HT-29 (cell line): Measurements from ENCODE around the gene HEYL. TPM values are rescaled to one million over a fixed set of nuclear protein-coding genes. Genes with fewer than 3 reads are reported as not detected.
A peak's percentile ranks its signal among the peaks of the same experiment; 100 is the strongest.

Experiments
- DNase-seq: peaks from one replicate; pipeline ENCODE4 v3.0.0-alpha.2; 2015; ENCODE audit warnings: low spot score
- total RNA-seq: library from RNA; depleted of rRNA; stranded (reverse); fragments of >200 nt; shearing (Covaris generic); gene quantifications from 2 replicates; pipeline ENCODE4 v1.2.3, GENCODE V29; 2014

The HEYL gene
- total RNA-seq, 1 experiment from 2014 or later = 0.05 TPM

- DNase-seq = no peak
Measured at GRCh38 chr1:39638965-39639304, 508 bp downstream of the HEYL start.

- DNase-seq = no peak
Measured at GRCh38 chr1:39637361-39637760, 2.1 kb downstream of the HEYL start.

DNA sequence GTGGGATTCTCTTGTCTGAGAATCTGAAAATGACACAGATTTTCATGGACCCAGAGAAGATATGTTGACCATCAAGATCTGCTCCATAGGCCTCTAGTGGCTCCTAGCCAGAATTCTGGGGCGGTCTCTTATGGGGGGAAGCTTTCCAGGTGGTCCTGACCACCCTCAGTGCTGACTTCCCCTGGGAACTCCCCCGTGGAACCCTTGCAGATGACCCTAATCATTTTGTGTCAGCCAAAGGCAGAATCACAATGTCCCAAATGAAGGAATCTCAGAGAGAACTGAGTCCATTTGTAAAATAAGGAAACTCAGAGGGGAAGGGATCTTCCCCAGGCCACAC is 3.6 kb downstream of the HEYL start:
- no peak for DNase-seq

GRCh38 chr1:39635205-39635870 is 4.1 kb downstream of the HEYL start:
- DNase-seq = no peak

GRCh38 chr1:39633422-39633821 is 6.0 kb downstream of the HEYL start:
- DNase-seq = no peak

GRCh38 chr1:39632682-39633417 is 6.6 kb downstream of the HEYL start:
- no peak for DNase-seq

DNA sequence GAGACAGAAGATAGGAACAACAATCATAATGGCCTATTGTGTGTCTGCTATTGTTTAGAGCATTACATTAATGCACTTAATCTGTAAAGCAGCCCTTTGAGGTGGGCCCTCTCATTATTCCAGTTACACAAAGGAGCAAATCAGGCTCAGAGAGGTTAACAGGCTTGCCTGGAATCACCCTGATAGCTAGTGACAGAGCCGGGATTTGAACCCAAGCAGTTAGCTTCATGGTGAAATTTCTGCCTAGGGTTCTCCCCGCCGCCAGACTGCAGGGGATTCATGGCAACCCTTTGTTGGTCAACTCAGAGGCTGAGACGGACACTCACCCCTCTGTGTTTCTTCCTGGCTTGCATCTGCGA is 7.1 kb downstream of the HEYL start:
- no peak for DNase-seq

GRCh38 chr1:39631361-39632322 is 7.8 kb downstream of the HEYL start:
- no peak for DNase-seq

GRCh38 chr1:39628807-39629350 is 10.6 kb downstream of the HEYL start:
- DNase-seq = no peak

DNA sequence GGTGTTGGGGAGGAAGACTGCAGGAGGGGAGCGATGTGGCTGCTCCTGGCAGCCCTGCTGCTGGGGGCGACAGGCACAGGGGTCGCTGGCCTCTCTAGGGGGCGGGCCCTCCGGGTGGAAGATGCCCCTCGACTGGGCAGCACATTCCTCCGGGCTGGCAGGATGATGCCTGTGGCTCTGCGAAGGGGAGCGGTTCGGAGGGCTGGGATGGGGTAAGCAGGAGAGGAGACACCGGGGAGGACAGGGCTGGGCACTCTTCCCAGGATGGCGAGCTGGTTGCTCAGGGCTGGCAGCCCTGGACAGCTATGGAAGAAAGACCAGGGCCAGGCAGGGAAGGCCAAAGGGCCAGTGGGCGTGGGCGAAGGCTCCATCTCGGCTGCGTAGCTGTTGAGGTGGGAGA is 12.8 kb downstream of the HEYL start:
- no peak for DNase-seq

- no peak for DNase-seq
Measured at GRCh38 chr1:39625462-39626273, 13.8 kb downstream of the HEYL start.

GRCh38 chr1:39625009-39625408 is 14.4 kb downstream of the HEYL start:
- no peak for DNase-seq

GRCh38 chr1:39623053-39623452 is 16.4 kb downstream of the HEYL start:
- DNase-seq = no peak

DNA sequence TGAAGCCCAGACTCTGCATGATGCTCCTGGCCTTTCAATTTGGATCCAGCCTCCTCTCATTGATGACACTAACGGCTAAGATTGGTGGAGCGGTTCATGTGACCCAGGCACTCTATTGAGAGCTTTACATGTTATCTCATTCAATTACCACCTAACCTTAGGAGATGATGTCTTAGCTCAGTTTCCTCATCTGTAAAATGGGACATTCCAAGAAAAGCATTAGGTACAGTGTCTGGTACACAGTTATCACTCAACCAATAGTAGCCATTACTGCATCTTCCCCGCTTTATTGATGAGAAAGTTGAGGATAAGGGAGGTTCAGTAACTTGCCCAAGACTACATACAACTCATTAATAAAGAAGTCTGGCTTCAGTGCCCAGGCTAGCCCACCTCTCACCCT is 17.0 kb downstream of the HEYL start:
- no peak for DNase-seq

GRCh38 chr1:39620659-39621165 is 18.7 kb downstream of the HEYL start:
- DNase-seq = no peak

- DNase-seq = no peak
Measured at GRCh38 chr1:39617488-39618049, 21.9 kb downstream of the HEYL start.

- DNase-seq = no peak
Measured at GRCh38 chr1:39615086-39615673, 24.3 kb downstream of the HEYL start.

DNA sequence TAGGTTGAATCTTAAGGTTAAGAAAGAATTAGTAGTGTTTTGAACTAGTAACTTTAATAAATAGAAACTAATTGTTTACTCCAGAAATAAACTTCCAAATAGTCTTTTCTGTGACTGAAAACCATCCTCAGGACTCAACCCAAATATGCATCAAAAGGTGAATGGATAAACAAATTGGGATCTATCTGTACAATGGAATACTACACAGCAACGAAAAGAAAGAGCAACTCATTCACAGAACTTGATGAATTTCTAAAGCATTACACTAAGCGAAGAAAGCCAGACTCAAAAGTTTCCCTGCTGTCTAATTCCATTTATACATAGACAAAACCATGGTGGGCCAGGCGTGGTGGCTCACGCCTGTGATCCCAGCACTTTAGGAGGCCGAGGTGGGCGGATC is 25.0 kb downstream of the HEYL start:
- no peak for DNase-seq

- no peak for DNase-seq
Measured at GRCh38 chr1:39613250-39613649, 26.2 kb downstream of the HEYL start.

- DNase-seq = peak; percentile 60
Measured at GRCh38 chr1:39609618-39610331, 29.7 kb downstream of the HEYL start.
